ENCODE results near the gene PCAT7. TPM values are rescaled to one million over a fixed set of nuclear protein-coding genes. Genes with fewer than 3 reads are reported as not detected.

PCAT7 gene
- total and polyA plus RNA-seq, 7 donors = 0.12 to 0.62 (median 0.42) TPM; not detected in 2

Other genes with a start within 250 kb of the PCAT7 start
- not detected for gene NUTM2F, start 226.4 kb upstream of the PCAT7 start, total RNA-seq
- under 1 TPM in 1 of 3 donors, not detected in 2; 0.03 TPM for gene NUTM2F, start 226.4 kb upstream of the PCAT7 start, polyA plus RNA-seq
- gene FBP2, start 38.7 kb downstream of the PCAT7 start, total RNA-seq = 10 to 100 TPM; 42.4 to 62.6 (median 54.5) TPM
- 10 to 100 TPM; 18.9 to 69.6 (median 29.8) TPM for gene FBP2, start 38.7 kb downstream of the PCAT7 start, polyA plus RNA-seq
- gene FBP1, start 84.4 kb downstream of the PCAT7 start, total RNA-seq = 1 to 10 TPM in 3 of 4 donors, under 1 TPM in 1; 0.51 to 1.4 (median 1.3) TPM
- under 1 TPM; 0.24 to 0.83 (median 0.42) TPM for gene FBP1, start 84.4 kb downstream of the PCAT7 start, polyA plus RNA-seq
- gene AOPEP, start 171.6 kb downstream of the PCAT7 start, total RNA-seq = 10 to 100 TPM; 46.4 to 78.6 (median 61.0) TPM
- gene AOPEP, start 171.6 kb downstream of the PCAT7 start, polyA plus RNA-seq = 10 to 100 TPM; 82.6 to 96.9 (median 94.4) TPM

Data from psoas muscle (tissue), 7 donors.